ENCODE measurements around the gene PHF13. TPM values are rescaled to one million over a fixed set of nuclear protein-coding genes. Genes with fewer than 3 reads are reported as not detected.

PHF13 gene
- polyA plus RNA-seq, 1 donor from 2014 or later: 11.0 TPM

- Histone ChIP-seq H3K4me3 (ENCODE audit: low read length) (no peak overlapping the region), H3F3A (ENCODE audit: insufficient read depth, low read length, poor library complexity, severe bottlenecking) (no peaks in the 10 kb centered on the region), H3K9ac (ENCODE audit: low read length) (no peak overlapping the region), H4K20me1 (ENCODE audit: insufficient read depth) (no peaks in the 10 kb centered on the region), H3K36me3 (ENCODE audit: insufficient read depth, low read length) (no peaks in the 10 kb centered on the region), H3K4me2 (ENCODE audit: low read length) (no peak overlapping the region), H2AFZ (ENCODE audit: low read depth, low read length) (no peak overlapping the region), H3K27me3 (ENCODE audit: insufficient read depth, low read depth, low read length) (no peaks in the 10 kb centered on the region), H3K9me2 (ENCODE audit: insufficient read depth, low read length) (no peaks in the 10 kb centered on the region), H3K79me2 (replicated peaks; ENCODE audit: insufficient read depth, low read length) (no peaks in the 10 kb centered on the region), H3K27ac (ENCODE audit: low read length) (no peak overlapping the region), H3K9me3 (ENCODE audit: low read length) (no peaks in the 10 kb centered on the region)
- TF ChIP-seq EP300 (conservative IDR thresholded peaks at IDR 0.05; ENCODE audit: poor library complexity, severe bottlenecking) (no peak), POLR2AphosphoS5 (IDR thresholded peaks at IDR 0.05) (no peak), TAF1 (IDR thresholded peaks at IDR 0.05; ENCODE audit: low read depth) (no peak), SMC3 (conservative IDR thresholded peaks at IDR 0.05; ENCODE audit: poor library complexity) (no peak)
These were observed 19.7 kb upstream of the PHF13 start for GRCh38 chr1:6593810-6594209.

GRCh38 chr1:6594977-6595740 lies 18.4 kb upstream of the PHF13 start:
- Histone ChIP-seq H3K79me2 (replicated peaks; ENCODE audit: insufficient read depth, low read length) (no peaks in the 10 kb centered on the region), H4K20me1 (ENCODE audit: insufficient read depth) (no peaks in the 10 kb centered on the region)

More at GRCh38 chr1:6594977-6595740, 18.4 kb upstream of the PHF13 start:
- no peak overlapping the region for H2AFZ ChIP-seq (ENCODE audit: low read depth, low read length)
- TF ChIP-seq TAF1 (IDR thresholded peaks at IDR 0.05; ENCODE audit: low read depth) (no peak), SMC3 (conservative IDR thresholded peaks at IDR 0.05; ENCODE audit: poor library complexity) (no peak), RAD21 (conservative IDR thresholded peaks at IDR 0.05) (no peak), POLR2AphosphoS5 (IDR thresholded peaks at IDR 0.05) (no peak), MXI1 (conservative IDR thresholded peaks at IDR 0.05; ENCODE audit: poor library complexity, severe bottlenecking) (no peak), EZH2 (IDR thresholded peaks at IDR 0.05; ENCODE audit: borderline replicate concordance, insufficient read depth, low read length, poor library complexity, severe bottlenecking) (no peak), CTCF (IDR thresholded peaks at IDR 0.05; ENCODE audit: poor library complexity, severe bottlenecking) (no peak), REST (IDR thresholded peaks at IDR 0.05; ENCODE audit: borderline replicate concordance) (no peak), EP300 (conservative IDR thresholded peaks at IDR 0.05; ENCODE audit: poor library complexity, severe bottlenecking) (no peak)
- no peak overlapping the region for H3K4me3 ChIP-seq (ENCODE audit: low read length)
- H3F3A ChIP-seq (ENCODE audit: insufficient read depth, low read length, poor library complexity, severe bottlenecking): no peaks in the 10 kb centered on the region
- no peak overlapping the region for H3K27ac ChIP-seq (ENCODE audit: low read length)
- H3K9me3 ChIP-seq (ENCODE audit: low read length): no peaks in the 10 kb centered on the region
- H3K9ac ChIP-seq (ENCODE audit: low read length): no peak overlapping the region
- H3K27me3 ChIP-seq (ENCODE audit: insufficient read depth, low read depth, low read length): no peaks in the 10 kb centered on the region
- no peak overlapping the region for H3K4me2 ChIP-seq (ENCODE audit: low read length)
- no peaks in the 10 kb centered on the region for H3K9me2 ChIP-seq (ENCODE audit: insufficient read depth, low read length)
- no peaks in the 10 kb centered on the region for H3K36me3 ChIP-seq (ENCODE audit: insufficient read depth, low read length)
